ENCODE measurements around the gene KCNAB1.

DNA sequence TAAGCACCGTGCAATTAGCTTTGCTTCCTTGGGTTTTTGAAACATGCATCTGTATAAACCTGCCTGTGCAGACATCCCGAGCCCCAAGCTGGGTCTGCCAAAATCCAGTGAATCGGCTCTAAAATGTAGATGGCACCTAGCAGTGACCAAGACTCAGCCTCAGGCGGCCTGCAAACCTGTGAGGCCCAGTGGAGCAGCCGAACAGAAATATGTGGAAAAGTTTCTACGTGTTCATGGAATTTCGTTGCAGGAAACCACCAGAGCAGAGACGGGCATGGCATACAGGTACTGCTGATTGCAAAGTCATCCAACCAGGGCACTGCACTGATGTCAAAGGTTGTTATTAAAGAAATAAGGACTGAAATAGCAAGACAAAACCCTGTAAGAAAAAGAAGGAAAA, 22.8 kb downstream of the KCNAB1 start:
- TF ChIP-seq, protein P1, sequence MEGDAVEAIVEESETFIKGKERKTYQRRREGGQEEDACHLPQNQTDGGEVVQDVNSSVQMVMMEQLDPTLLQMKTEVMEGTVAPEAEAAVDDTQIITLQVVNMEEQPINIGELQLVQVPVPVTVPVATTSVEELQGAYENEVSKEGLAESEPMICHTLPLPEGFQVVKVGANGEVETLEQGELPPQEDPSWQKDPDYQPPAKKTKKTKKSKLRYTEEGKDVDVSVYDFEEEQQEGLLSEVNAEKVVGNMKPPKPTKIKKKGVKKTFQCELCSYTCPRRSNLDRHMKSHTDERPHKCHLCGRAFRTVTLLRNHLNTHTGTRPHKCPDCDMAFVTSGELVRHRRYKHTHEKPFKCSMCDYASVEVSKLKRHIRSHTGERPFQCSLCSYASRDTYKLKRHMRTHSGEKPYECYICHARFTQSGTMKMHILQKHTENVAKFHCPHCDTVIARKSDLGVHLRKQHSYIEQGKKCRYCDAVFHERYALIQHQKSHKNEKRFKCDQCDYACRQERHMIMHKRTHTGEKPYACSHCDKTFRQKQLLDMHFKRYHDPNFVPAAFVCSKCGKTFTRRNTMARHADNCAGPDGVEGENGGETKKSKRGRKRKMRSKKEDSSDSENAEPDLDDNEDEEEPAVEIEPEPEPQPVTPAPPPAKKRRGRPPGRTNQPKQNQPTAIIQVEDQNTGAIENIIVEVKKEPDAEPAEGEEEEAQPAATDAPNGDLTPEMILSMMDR (conservative IDR thresholded peaks at IDR 0.05; ENCODE audit: low read depth, low read length): no peak
- no peak for TF ChIP-seq EZH2 (IDR thresholded peaks at IDR 0.05; ENCODE audit: borderline replicate concordance, low read depth, low read length, poor library complexity, severe bottlenecking)
